SU-DHL-6 (cell line): ENCODE measurements around the gene CLEC16A.

Experiments used
- EZH2phosphoT487 ChIP-seq: fragments of 200-600 bp; sonication (generic), shearing (Covaris generic); conservative IDR thresholded peaks from 2 replicates; pipeline ENCODE4 v1.6.1; 2018; ENCODE audit warnings: mild to moderate bottlenecking, antibody characterized with exemption, low read length, moderate library complexity, mixed read lengths
- TF ChIP-seq, protein P1 (sequence below): fragments of 200-600 bp; sonication (generic); IDR thresholded peaks from one replicate; pipeline ENCODE4 v1.5.1; 2017; ENCODE audit warnings: antibody characterized with exemption, mild to moderate bottlenecking, low read length, moderate library complexity; ENCODE audit not compliant: insufficient read depth, poor library complexity, severe bottlenecking

DNA sequence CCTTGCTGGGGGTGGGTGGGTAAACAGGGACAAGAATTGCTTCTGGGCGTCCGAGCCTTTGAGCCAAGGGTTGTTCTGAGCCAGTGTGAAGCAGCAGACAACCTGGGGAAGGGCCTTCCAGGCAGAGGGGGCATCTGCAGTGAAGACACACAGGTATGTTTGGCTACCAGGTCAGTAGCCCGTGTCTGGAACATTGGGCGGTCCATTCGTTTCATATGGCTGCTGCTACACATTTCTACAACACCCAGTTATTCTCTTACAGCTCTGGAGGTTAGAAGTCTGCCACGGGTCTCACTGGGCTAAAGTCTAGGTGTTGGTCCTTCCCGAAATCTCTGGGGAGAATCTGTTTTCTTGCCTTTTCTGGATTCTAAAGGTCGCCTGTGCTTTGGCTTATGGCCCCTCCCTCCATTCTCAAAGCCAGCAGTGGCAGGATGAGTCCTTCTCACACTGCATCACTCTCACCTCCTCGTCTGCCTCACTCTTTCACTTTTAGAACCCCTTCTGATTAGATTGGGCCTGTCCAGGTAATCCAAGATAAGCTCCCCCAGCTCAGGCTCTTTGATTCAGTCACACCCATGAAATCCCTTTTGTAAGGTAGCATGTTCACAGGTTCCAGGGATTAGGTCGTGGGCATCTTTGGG is 136.1 kb downstream of the CLEC16A start:
- TF ChIP-seq, protein P1, sequence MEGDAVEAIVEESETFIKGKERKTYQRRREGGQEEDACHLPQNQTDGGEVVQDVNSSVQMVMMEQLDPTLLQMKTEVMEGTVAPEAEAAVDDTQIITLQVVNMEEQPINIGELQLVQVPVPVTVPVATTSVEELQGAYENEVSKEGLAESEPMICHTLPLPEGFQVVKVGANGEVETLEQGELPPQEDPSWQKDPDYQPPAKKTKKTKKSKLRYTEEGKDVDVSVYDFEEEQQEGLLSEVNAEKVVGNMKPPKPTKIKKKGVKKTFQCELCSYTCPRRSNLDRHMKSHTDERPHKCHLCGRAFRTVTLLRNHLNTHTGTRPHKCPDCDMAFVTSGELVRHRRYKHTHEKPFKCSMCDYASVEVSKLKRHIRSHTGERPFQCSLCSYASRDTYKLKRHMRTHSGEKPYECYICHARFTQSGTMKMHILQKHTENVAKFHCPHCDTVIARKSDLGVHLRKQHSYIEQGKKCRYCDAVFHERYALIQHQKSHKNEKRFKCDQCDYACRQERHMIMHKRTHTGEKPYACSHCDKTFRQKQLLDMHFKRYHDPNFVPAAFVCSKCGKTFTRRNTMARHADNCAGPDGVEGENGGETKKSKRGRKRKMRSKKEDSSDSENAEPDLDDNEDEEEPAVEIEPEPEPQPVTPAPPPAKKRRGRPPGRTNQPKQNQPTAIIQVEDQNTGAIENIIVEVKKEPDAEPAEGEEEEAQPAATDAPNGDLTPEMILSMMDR = no peak
- TF ChIP-seq EZH2phosphoT487 = no peak
